Neural cell (in vitro differentiated cells): Measurements from ENCODE around the gene SKIL. TPM values are rescaled to one million over a fixed set of nuclear protein-coding genes. Genes with fewer than 3 reads are reported as not detected.

Source experiments
- H2AFZ ChIP-seq: fragments of 200-600, 300-800 bp; sonication (generic), shearing (Covaris generic); 2 replicates; pipeline ENCODE4 v1.6.0; 2014; ENCODE audit warnings: low read depth, mild to moderate bottlenecking, antibody characterized with exemption, low read length, moderate library complexity
- H3F3A ChIP-seq: fragments of 200-600 bp; shearing (Covaris generic); 2 replicates; pipeline ENCODE4 v1.6.1; 2016; ENCODE audit warnings: mild to moderate bottlenecking, moderate library complexity, mixed read lengths, antibody characterized with exemption, low read length; ENCODE audit not compliant: insufficient read depth, poor library complexity, severe bottlenecking
- H3K27ac ChIP-seq: fragments of 200-600, 300-800 bp; sonication (generic), shearing (Covaris generic); 2 replicates; pipeline ENCODE4 v1.5.1; 2014; ENCODE audit warnings: mild to moderate bottlenecking, low read length, moderate library complexity
- H3K27me3 ChIP-seq: fragments of 300-800, 200-600 bp; sonication (generic), shearing (Covaris generic); 2 replicates; pipeline ENCODE4 v1.6.0; 2014; ENCODE audit warnings: mild to moderate bottlenecking, low read depth, low read length, moderate library complexity; ENCODE audit not compliant: insufficient read depth
- H3K36me3 ChIP-seq: fragments of 300-800, 200-600 bp; sonication (generic), shearing (Covaris generic); 2 replicates; pipeline ENCODE4 v1.5.1; 2014; ENCODE audit warnings: mild to moderate bottlenecking, antibody characterized with exemption, low read length, moderate library complexity; ENCODE audit not compliant: insufficient read depth
- H3K4me2 ChIP-seq: fragments of 300-800, 200-600 bp; sonication (generic), shearing (Covaris generic); 2 replicates; pipeline ENCODE4 v1.6.0; 2014; ENCODE audit warnings: mild to moderate bottlenecking, low read length
- H3K4me3 ChIP-seq: fragments of 300-800, 200-600 bp; sonication (generic), shearing (Covaris generic); 2 replicates; pipeline ENCODE4 v1.5.1; 2014; ENCODE audit warnings: mild to moderate bottlenecking, low read length, moderate library complexity
- H3K79me2 ChIP-seq: fragments of 200-600 bp; shearing (Covaris generic); replicated peaks from 2 replicates; pipeline ENCODE4 v1.6.0; 2014; ENCODE audit warnings: mild to moderate bottlenecking, low read length, moderate library complexity; ENCODE audit not compliant: insufficient read depth
- H3K9ac ChIP-seq: fragments of 300-800, 200-600 bp; sonication (generic), shearing (Covaris generic); 2 replicates; pipeline ENCODE4 v1.6.1; 2016; ENCODE audit warnings: mild to moderate bottlenecking, low read length, mixed read lengths
- H3K9me2 ChIP-seq: fragments of 200-600 bp; shearing (Covaris generic); 2 replicates; pipeline ENCODE4 v1.6.1; 2016; ENCODE audit warnings: mild to moderate bottlenecking, low read length, mixed read lengths; ENCODE audit not compliant: insufficient read depth
- H3K9me3 ChIP-seq: fragments of 200-600, 300-800 bp; sonication (generic), shearing (Covaris generic); 2 replicates; pipeline ENCODE4 v1.6.1; 2016; ENCODE audit warnings: mild to moderate bottlenecking, mixed run types, low read length, moderate library complexity, mixed read lengths
- H4K20me1 ChIP-seq: fragments of 200-600 bp; shearing (Covaris generic); 2 replicates; pipeline ENCODE4 v1.6.1; 2016; ENCODE audit warnings: mild to moderate bottlenecking, mixed run types; ENCODE audit not compliant: insufficient read depth
- CTCF ChIP-seq: fragments of 450-650 bp; IDR thresholded peaks from 2 replicates; pipeline ENCODE4 v1.5.1; 2014; ENCODE audit warnings: antibody characterized with exemption, mild to moderate bottlenecking, moderate library complexity; ENCODE audit not compliant: poor library complexity, severe bottlenecking
- EP300 ChIP-seq: fragments of 450-650 bp; conservative IDR thresholded peaks from 2 replicates; pipeline ENCODE4 v1.6.1; 2014; ENCODE audit warnings: antibody characterized with exemption, mild to moderate bottlenecking, moderate library complexity; ENCODE audit not compliant: poor library complexity, severe bottlenecking
- EZH2 ChIP-seq: fragments of 200-600, 300-800 bp; shearing (Covaris generic), sonication (generic); IDR thresholded peaks from 2 replicates; pipeline ENCODE4 v1.6.1; 2014; ENCODE audit warnings: antibody characterized with exemption, low read length, borderline replicate concordance, mild to moderate bottlenecking; ENCODE audit not compliant: insufficient read depth, poor library complexity, severe bottlenecking
- MXI1 ChIP-seq: fragments of 450-650 bp; conservative IDR thresholded peaks from 2 replicates; pipeline ENCODE4 v1.6.1; 2014; ENCODE audit warnings: antibody characterized with exemption, mild to moderate bottlenecking; ENCODE audit not compliant: poor library complexity, severe bottlenecking
- POLR2AphosphoS5 ChIP-seq: IDR thresholded peaks from 2 replicates; pipeline ENCODE4 v1.6.1; 2012
- RAD21 ChIP-seq: fragments of 450-650 bp; conservative IDR thresholded peaks from 2 replicates; pipeline ENCODE4 v1.6.1; 2014; ENCODE audit warnings: antibody characterized with exemption, mild to moderate bottlenecking, moderate library complexity
- REST ChIP-seq: IDR thresholded peaks from 2 replicates; pipeline ENCODE4 v1.6.1; 2012; ENCODE audit warnings: borderline replicate concordance
- SMC3 ChIP-seq: fragments of 450-650 bp; conservative IDR thresholded peaks from 2 replicates; pipeline ENCODE4 v1.6.1; 2014; ENCODE audit warnings: antibody characterized with exemption, mild to moderate bottlenecking, moderate library complexity; ENCODE audit not compliant: poor library complexity
- TAF1 ChIP-seq: IDR thresholded peaks from 2 replicates; pipeline ENCODE4 v1.6.1; 2012; ENCODE audit warnings: low read depth
- polyA plus RNA-seq: library from polyadenylated mRNA; depleted of rRNA; stranded (reverse); fragments of >200 nt; gene quantifications from 2 replicates; pipeline ENCODE4 v1.2.3, GENCODE V29; 2014

Gene SKIL
- polyA plus RNA-seq, 1 donor from 2014 or later = 36.9 TPM

- H3K4me3 ChIP-seq = no peak overlapping the region
- no peak overlapping the region for H3K4me2 ChIP-seq
- H3K9me3 ChIP-seq = no peaks in the 10 kb centered on the region
- H3K9me2 ChIP-seq = no peaks in the 10 kb centered on the region
- H4K20me1 ChIP-seq = no peaks in the 10 kb centered on the region
- H3K9ac ChIP-seq = no peak overlapping the region
- no peak overlapping the region for H2AFZ ChIP-seq
- H3K79me2 ChIP-seq = no peaks in the 10 kb centered on the region
- no peaks in the 10 kb centered on the region for H3K36me3 ChIP-seq
- no peak overlapping the region for H3K27ac ChIP-seq
- TF ChIP-seq REST (no peak), TAF1 (no peak), POLR2AphosphoS5 (no peak), MXI1 (no peak), CTCF (no peak), EP300 (no peak), RAD21 (no peak), SMC3 (no peak), EZH2 (no peak)
- no peaks in the 10 kb centered on the region for H3F3A ChIP-seq
- H3K27me3 ChIP-seq = no peaks in the 10 kb centered on the region
Observed at GRCh38 chr3:170437696-170438407, 80.3 kb downstream of the SKIL start.

GRCh38 chr3:170438836-170439235 is 81.3 kb downstream of the SKIL start:
- H3K9me3 ChIP-seq = no peaks in the 10 kb centered on the region
- no peak overlapping the region for H3K4me3 ChIP-seq
- H3K27me3 ChIP-seq = no peaks in the 10 kb centered on the region
- H3K9ac ChIP-seq = no peak overlapping the region
- TF ChIP-seq TAF1 = no peak
- no peak for TF ChIP-seq EP300
- no peak for TF ChIP-seq MXI1
- TF ChIP-seq CTCF = no peak
- no peak for TF ChIP-seq RAD21
- TF ChIP-seq REST = no peak
- TF ChIP-seq POLR2AphosphoS5 = no peak
- TF ChIP-seq SMC3 = no peak
- TF ChIP-seq EZH2 = no peak
- no peaks in the 10 kb centered on the region for H3F3A ChIP-seq
- no peaks in the 10 kb centered on the region for H4K20me1 ChIP-seq
- H3K27ac ChIP-seq = no peak overlapping the region
- H3K36me3 ChIP-seq = no peaks in the 10 kb centered on the region
- H3K4me2 ChIP-seq = no peak overlapping the region
- H3K9me2 ChIP-seq = no peaks in the 10 kb centered on the region
- H2AFZ ChIP-seq = no peak overlapping the region
- no peaks in the 10 kb centered on the region for H3K79me2 ChIP-seq
